Muscle layer of colon (tissue), 2 donors: Measurements from ENCODE around the gene GPX1.
"Not testable (repeated sequence)": the region's sequence is repeated elsewhere in the genome, so short reads cannot be mapped to it uniquely, and the experiment has no call there.

Experiments used
- H3K27ac ChIP-seq: one replicate; pipeline ENCODE4 v1.7.0; 2013; ENCODE audit warnings: low read depth, mild to moderate bottlenecking, low read length, moderate library complexity
- H3K27me3 ChIP-seq, 2 donors: one replicate each; pipeline ENCODE4 v1.7.0; 2013; ENCODE audit warnings: low read length in 2 of 2, mild to moderate bottlenecking in 2 of 2; ENCODE audit not compliant: insufficient read depth in 2 of 2, control insufficient read depth in 1 of 2
- H3K36me3 ChIP-seq: one replicate; pipeline ENCODE4 v1.7.0; 2013; ENCODE audit warnings: mild to moderate bottlenecking, low read length; ENCODE audit not compliant: insufficient read depth
- H3K4me1 ChIP-seq: one replicate; pipeline ENCODE4 v1.7.0; 2013; ENCODE audit warnings: mild to moderate bottlenecking, low read length; ENCODE audit not compliant: insufficient read depth
- H3K4me3 ChIP-seq, 2 donors: one replicate each; pipeline ENCODE4 v1.7.0; 2013; ENCODE audit warnings: low read length in 2 of 2, low read depth in 1 of 2, mild to moderate bottlenecking in 1 of 2, moderate library complexity in 1 of 2
- H3K9ac ChIP-seq: one replicate; pipeline ENCODE4 v1.7.0; 2013; ENCODE audit warnings: low read length
- H3K9me3 ChIP-seq: one replicate; pipeline ENCODE4 v1.7.0; 2013; ENCODE audit warnings: mild to moderate bottlenecking, low read length
- donor health status: abdominal sarcoma.
- donor health status: Adenocarcinoma of cecum.

The GPX1 gene

GRCh38 chr3:49357095-49357442 is 1.1 kb downstream of the GPX1 start:
- H3K27me3 ChIP-seq, H3K9me3 ChIP-seq: not testable (repeated sequence)
- peaks cover 22% of the 10 kb centered on the region for H3K4me1 ChIP-seq
- H3K36me3 ChIP-seq, result peaks cover 37% of the 10 kb centered on the region
- H3K9ac ChIP-seq, result peak overlapping the region; percentile 63
- H3K27ac ChIP-seq, result peak overlapping the region; percentile 99
- H3K4me3 ChIP-seq, result peak overlapping the region; percentile 82 to 85

DNA sequence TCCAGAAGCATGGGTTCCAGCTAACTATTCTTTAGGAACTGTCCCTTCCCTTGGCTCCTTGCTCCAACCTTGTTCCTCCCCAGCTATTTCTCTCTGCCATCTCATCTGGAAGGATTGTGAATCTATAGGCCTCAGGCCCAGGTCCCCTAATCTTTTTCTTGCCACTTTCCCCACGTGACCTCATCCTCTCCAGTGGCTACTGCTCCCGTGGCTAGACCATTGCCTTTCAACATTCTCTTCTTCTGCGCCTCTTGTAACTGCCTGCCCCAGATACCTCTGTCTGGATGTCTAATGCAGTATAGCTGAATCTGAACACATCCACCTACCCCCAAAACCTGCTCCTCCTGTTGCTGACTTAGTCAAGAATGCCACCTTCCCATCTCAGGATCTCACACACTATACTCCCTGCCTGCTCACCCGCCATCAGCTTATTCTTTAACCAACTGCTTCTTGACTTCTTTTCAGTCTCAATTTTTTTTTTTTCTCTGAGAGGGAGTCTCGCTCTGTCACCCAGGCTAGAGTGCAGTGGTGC is 5.2 kb downstream of the GPX1 start:
- Histone ChIP-seq H3K4me3 (no peak overlapping the region), H3K27ac (no peak overlapping the region), H3K27me3 (no peaks in the 10 kb centered on the region), H3K36me3 (peaks cover 5% of the 10 kb centered on the region), H3K4me1 (peaks cover 16% of the 10 kb centered on the region), H3K9ac (no peak overlapping the region), H3K9me3 (no peaks in the 10 kb centered on the region)

DNA sequence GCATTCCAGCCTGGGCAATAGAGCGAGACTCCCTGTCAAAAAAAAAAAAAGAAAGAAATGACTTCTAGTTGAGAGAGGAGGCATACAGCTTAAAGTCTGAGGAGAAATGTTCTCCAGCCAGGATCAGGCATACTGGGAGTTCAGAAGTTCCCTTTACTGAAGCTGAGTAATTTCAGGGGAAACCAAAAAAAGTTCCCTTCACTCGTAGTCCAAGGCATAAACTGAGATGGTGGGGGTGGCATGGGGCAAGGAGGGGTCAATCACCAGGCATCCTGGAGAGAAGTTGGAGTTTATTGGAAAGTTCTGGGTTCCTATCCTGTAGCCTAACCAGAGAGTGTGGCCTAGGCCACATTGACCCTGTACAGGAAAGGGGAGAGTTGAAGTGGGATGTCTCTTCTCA is 5.9 kb downstream of the GPX1 start:
- Histone ChIP-seq H3K9me3 (no peaks in the 10 kb centered on the region), H3K4me1 (peaks cover 16% of the 10 kb centered on the region), H3K36me3 (peaks cover 5% of the 10 kb centered on the region), H3K27me3 (no peaks in the 10 kb centered on the region), H3K4me3 (no peak overlapping the region), H3K27ac (no peak overlapping the region), H3K9ac (no peak overlapping the region)

DNA sequence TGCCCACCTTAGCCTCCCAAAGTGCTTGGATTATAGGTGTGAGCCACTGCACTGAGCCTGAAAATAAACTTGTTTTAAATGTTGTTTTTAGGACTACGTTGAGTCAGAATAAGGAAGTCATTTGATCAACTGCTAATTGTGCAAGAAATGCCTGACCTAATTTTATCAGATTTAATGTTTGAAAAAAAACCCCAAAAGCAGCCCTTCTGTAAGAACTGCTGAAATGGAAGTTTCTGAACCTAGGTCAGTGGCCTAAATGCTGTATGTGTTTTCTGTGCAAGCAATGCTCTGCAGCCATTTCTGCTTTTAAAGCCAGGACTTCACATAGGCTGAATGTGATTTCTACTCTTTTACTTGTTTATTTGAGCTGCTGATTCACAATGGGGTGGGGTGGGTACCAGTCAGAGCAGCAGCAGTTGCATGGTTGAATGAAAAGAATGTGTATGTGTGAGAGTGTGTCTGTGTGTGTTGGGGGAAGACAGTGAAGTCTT is 6.6 kb downstream of the GPX1 start:
- no peaks in the 10 kb centered on the region for H3K27me3 ChIP-seq
- H3K4me1 ChIP-seq, result peaks cover 9% of the 10 kb centered on the region
- no peak overlapping the region for H3K4me3 ChIP-seq
- no peaks in the 10 kb centered on the region for H3K9me3 ChIP-seq
- peaks cover 5% of the 10 kb centered on the region for H3K36me3 ChIP-seq
- H3K9ac ChIP-seq, result no peak overlapping the region
- no peak overlapping the region for H3K27ac ChIP-seq

- Histone ChIP-seq H3K36me3 (no peaks in the 10 kb centered on the region), H3K4me3 (no peak overlapping the region), H3K4me1 (no peaks in the 10 kb centered on the region), H3K27ac (no peak overlapping the region), H3K9me3 (no peaks in the 10 kb centered on the region), H3K27me3 (no peaks in the 10 kb centered on the region), H3K9ac (no peak overlapping the region)
Measured at GRCh38 chr3:49349348-49350114, 8.6 kb downstream of the GPX1 start.

DNA sequence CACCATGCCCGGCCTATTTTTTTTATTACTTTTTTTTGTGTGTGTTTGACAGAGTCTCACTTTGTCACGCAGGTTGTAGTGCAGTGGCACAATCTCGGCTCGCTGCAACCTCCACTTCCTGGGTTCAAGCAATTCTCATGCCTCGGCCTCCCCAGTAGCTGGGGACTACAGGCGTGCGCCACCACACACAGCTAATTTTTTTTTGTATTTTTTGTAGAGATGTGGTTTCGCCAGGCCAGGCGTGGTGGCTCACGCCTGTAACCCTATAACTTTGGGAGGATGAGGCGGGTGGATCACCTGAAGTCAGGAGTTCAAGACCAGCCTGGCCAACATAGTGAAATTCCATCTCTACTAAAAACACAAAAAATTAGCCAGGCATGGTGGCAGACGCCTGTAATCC is 9.8 kb downstream of the GPX1 start:
- not testable (repeated sequence) for H3K27ac ChIP-seq, H3K9me3 ChIP-seq, H3K27me3 ChIP-seq, H3K9ac ChIP-seq, H3K36me3 ChIP-seq, H3K4me3 ChIP-seq, H3K4me1 ChIP-seq

- Histone ChIP-seq H3K27ac (no peak overlapping the region), H3K9ac (no peak overlapping the region), H3K36me3 (no peaks in the 10 kb centered on the region), H3K27me3 (no peaks in the 10 kb centered on the region), H3K9me3 (no peaks in the 10 kb centered on the region), H3K4me3 (no peak overlapping the region), H3K4me1 (no peaks in the 10 kb centered on the region)
Measured at GRCh38 chr3:49346797-49347251, 11.3 kb downstream of the GPX1 start.

GRCh38 chr3:49343163-49343562 is 15.0 kb downstream of the GPX1 start:
- no peaks in the 10 kb centered on the region for H3K27me3 ChIP-seq
- no peaks in the 10 kb centered on the region for H3K36me3 ChIP-seq
- no peak overlapping the region for H3K27ac ChIP-seq
- H3K9ac ChIP-seq, result no peak overlapping the region
- no peak overlapping the region for H3K4me3 ChIP-seq
- H3K9me3 ChIP-seq, result no peaks in the 10 kb centered on the region
- H3K4me1 ChIP-seq, result peaks cover 9% of the 10 kb centered on the region

DNA sequence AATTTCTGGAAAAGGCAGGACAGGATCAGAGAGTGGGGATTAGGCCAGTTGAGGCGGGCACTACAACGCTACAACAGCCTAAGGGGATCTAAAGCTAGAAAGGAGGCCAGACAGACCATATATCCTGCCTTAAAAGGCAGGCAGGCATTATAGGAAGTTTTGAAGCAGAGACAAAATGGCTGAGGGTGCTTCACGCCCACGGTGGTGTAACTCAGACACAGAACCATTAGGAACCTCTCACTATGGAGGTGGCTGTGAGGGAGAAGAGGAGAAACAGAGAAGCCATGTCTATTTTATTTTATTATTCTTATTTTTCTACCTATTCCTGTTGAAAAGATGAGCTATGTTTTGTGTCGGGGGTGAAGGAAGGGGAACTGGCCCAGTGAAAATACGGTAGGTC is 16.2 kb downstream of the GPX1 start:
- peak overlapping the region; percentile 1 for H3K27ac ChIP-seq
- no peak overlapping the region for H3K9ac ChIP-seq
- H3K9me3 ChIP-seq, result no peaks in the 10 kb centered on the region
- H3K36me3 ChIP-seq, result peaks cover 2% of the 10 kb centered on the region
- peaks cover 11% of the 10 kb centered on the region for H3K4me1 ChIP-seq
- no peak overlapping the region for H3K4me3 ChIP-seq
- H3K27me3 ChIP-seq, result no peaks in the 10 kb centered on the region

DNA sequence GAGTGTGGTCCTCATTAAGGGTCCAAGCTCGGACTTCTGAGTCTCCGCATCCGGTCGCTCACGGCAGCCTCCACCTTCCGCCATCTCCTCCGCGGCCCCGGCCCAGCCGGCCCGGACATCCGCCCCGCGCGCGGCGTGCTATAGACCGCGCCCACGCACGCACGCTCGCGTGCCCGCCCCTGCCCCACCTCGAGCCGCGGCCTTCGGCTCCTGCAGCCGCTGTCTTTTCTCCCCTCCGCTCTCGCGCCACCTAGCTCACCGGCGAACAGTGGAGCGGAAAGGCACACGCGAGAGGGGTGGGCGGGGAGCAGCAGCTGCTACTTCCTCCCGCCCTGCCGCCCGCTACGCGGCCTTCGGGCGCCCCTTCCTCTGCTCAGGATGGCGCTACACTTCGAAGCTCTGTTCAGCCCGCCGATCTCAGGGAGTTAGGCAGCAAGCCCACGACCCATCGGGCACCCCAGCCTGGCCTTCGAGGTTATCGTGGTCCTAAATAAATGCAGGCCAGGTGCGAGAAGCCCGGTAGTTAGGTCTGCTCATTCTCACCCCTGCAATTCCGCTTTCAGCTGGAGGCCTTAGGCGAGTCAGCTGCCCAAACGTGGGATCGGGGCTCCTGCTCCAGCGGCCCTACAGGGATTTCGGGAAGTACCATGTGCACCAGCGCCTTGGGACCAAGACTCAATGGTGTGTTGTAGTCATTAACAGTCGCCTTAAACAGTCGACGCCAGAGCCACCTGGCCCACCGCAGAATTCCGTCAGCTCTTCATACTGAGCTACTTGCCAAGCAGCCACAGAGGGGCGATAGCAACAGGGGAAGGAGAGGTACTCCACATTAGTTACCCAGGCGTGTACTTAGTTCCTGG is 18.0 kb downstream of the GPX1 start, which contains the start of gene USP4:
Gene USP4, minus strand, starts transcription at position 113 of the 860 bp plus-strand sequence. Its CDS starts 29 bp downstream, at position 84.
- Histone ChIP-seq H3K4me1 (peaks cover 11% of the 10 kb centered on the region), H3K9me3 (no peaks in the 10 kb centered on the region), H3K36me3 (peaks cover 14% of the 10 kb centered on the region), H3K27me3 (no peaks in the 10 kb centered on the region), H3K27ac (peak within 1 kb of the TSS; percentile 100), H3K9ac (peak within 1 kb of the TSS; percentile 83), H3K4me3 (peak within 1 kb of the TSS; percentile 84 to 99)

DNA sequence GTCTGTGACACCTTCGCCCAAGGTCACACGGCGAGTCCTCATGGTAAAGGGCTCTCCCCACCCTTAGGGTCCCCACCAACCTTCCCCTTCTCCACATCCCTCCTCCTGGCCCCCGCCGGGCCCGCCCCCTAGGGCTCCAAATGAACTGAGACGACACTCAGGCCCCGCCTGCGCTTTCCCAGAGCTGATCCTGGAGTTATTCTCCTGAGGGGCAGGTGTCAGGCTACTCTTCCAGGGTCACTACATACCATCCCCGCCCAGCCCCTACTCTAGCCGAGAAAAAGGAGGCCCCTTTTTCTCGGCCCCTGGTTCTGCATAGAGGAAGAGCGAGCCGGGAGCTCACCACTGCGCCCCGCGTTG is 18.6 kb downstream of the GPX1 start:
- Histone ChIP-seq H3K9ac (peak overlapping the region; percentile 69), H3K4me3 (peak overlapping the region; percentile 84 to 99), H3K4me1 (peaks cover 11% of the 10 kb centered on the region), H3K27me3 (no peaks in the 10 kb centered on the region), H3K36me3 (peaks cover 21% of the 10 kb centered on the region), H3K27ac (peak overlapping the region; percentile 100), H3K9me3 (no peaks in the 10 kb centered on the region)
